ENCODE results near the gene C20orf173. TPM values are rescaled to one million over a fixed set of nuclear protein-coding genes. Genes with fewer than 3 reads are reported as not detected.
A peak's percentile ranks its signal among the peaks of the same experiment; 100 is the strongest.

Gene C20orf173
- total RNA-seq, 1 donor from 2014 or later = not detected

DNA sequence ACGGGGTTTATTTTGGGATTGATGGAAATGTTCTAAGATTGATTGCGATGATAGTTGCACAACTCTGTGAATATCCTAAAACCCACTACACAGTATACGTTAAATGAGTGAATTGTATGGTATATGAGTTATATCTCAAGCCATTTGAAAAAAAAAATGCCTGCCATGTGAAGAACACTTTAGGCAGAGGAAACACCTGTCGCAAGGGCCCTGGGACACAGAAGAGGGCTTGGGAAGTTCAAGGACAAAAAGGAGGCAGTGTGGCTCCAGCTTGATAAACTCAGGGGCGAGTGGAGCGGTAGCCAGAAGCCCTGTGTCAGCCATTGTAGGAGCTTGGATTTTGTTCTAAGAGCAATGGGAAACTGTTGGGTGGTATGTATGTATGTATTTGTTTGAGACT is 37.1 kb downstream of the C20orf173 start:
- Histone ChIP-seq H3K4me1 (no peaks in the 10 kb centered on the region), H3K27ac (no peak overlapping the region), H3K27me3 (no peaks in the 10 kb centered on the region), H3K36me3 (peaks cover 66% of the 10 kb centered on the region), H3K4me3 (no peak overlapping the region), H3K9me3 (no peaks in the 10 kb centered on the region)
- DNase-seq = peak; percentile 15
- ATAC-seq = no peak
- intact Hi-C loops (cut with DNase I) = no loop called here
- TF ChIP-seq, protein P1, sequence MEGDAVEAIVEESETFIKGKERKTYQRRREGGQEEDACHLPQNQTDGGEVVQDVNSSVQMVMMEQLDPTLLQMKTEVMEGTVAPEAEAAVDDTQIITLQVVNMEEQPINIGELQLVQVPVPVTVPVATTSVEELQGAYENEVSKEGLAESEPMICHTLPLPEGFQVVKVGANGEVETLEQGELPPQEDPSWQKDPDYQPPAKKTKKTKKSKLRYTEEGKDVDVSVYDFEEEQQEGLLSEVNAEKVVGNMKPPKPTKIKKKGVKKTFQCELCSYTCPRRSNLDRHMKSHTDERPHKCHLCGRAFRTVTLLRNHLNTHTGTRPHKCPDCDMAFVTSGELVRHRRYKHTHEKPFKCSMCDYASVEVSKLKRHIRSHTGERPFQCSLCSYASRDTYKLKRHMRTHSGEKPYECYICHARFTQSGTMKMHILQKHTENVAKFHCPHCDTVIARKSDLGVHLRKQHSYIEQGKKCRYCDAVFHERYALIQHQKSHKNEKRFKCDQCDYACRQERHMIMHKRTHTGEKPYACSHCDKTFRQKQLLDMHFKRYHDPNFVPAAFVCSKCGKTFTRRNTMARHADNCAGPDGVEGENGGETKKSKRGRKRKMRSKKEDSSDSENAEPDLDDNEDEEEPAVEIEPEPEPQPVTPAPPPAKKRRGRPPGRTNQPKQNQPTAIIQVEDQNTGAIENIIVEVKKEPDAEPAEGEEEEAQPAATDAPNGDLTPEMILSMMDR (IDR thresholded peaks at IDR 0.05) = no peak

DNA sequence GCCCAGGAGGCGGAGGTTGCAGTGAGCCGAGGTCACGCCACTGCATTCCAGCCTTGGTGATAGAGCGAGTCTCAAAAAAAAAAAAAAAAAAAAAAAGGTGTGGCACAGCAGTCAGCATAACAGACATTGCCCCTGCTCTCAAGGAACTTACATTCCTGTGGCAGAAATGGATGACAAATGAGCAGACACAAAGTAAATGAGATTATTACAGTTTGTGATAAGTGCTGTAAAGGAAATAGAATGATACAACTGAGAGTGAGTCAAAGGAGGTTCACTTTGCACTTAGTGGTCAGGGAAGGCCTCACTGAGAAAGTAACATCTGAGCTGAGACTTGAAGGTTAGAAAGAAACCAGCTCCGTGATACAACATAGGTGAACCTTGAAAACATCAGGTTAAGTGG is 37.6 kb downstream of the C20orf173 start:
- Histone ChIP-seq H3K27me3 (no peaks in the 10 kb centered on the region), H3K4me1 (no peaks in the 10 kb centered on the region), H3K36me3 (peaks cover 60% of the 10 kb centered on the region), H3K4me3 (no peak overlapping the region), H3K9me3 (no peaks in the 10 kb centered on the region), H3K27ac (no peak overlapping the region)
- DNase-seq (no peak), ATAC-seq (no peak)
- TF ChIP-seq, protein P1 (IDR thresholded peaks at IDR 0.05) = no peak
- intact Hi-C loops (cut with DNase I) = no loop called here

DNA sequence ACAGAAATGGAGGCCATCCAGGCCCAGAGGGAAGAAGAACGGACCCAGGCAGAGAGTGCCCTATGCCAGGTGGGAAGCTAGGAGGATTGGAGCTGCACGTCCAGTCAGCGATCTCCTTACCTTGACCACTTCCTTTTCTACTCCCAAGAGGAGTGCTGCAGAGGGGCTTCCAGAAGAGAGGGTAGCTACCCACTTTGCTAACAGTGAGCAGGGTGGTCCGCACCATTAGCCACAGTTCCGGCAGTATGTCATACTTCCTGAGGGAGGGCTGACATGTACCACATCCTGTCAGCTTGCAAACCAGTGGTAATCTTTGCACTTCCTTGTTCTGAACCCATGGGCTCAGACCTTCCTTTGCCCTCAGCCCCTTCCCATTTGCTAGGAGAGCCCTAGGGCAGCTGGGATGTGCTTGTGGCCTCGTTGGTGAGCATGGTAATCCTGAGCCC is 38.7 kb downstream of the C20orf173 start:
- Histone ChIP-seq H3K36me3 (peaks cover 50% of the 10 kb centered on the region), H3K27me3 (no peaks in the 10 kb centered on the region), H3K9me3 (no peaks in the 10 kb centered on the region), H3K4me3 (peak overlapping the region; percentile 51), H3K4me1 (no peaks in the 10 kb centered on the region), H3K27ac (peak overlapping the region; percentile 80)
- TF ChIP-seq, protein P1 (IDR thresholded peaks at IDR 0.05) = no peak
- intact Hi-C loops (cut with DNase I) = no loop called here
- no peak for DNase-seq
- ATAC-seq = peak; percentile 96

DNA sequence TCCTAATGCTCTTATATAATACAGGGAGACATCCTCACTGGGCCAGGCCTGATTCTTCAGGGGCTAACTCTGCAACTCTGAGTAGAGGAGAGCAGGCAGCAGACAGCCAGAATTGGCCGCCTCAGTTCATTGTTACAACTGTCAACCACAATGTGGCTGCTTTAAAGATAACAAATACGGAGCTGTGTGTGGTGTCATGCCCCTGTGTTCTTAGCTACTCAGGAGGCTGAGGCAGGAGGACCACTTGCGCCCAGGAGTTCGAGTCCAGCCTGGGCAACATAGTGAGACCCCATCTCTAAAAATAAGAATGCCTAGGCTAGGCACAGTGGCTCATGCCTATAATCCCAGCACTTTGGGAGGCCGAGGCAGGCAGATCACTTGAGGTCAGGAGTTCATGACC is 39.7 kb downstream of the C20orf173 start:
- intact Hi-C loops (cut with DNase I) = no loop called here
- H3K4me3 ChIP-seq = peak overlapping the region; percentile 51
- H3K27ac ChIP-seq = no peak overlapping the region
- ATAC-seq = no peak
- peaks cover 40% of the 10 kb centered on the region for H3K36me3 ChIP-seq
- H3K4me1 ChIP-seq = no peaks in the 10 kb centered on the region
- TF ChIP-seq, protein P1 (IDR thresholded peaks at IDR 0.05) = no peak
- no peak for DNase-seq
- H3K27me3 ChIP-seq = no peaks in the 10 kb centered on the region
- no peaks in the 10 kb centered on the region for H3K9me3 ChIP-seq

DNA sequence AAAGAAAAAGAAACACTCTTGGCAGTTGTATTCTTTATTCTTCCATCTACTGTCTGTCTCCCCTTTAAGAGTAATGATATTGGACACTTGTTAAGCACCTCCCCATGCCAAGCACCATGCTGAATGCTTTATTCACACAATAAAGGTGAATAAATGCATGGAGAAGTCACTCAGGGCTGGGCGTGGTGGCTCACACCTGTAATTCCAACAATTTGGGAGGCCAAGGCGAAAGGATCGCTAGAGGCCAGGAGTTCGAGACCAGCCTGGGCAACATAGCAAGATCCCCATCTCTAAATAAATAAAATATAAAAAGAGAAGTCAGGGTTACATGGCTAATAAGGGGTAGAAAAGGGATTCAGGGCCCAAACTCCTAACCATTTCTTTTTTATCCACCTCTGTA is 42.0 kb downstream of the C20orf173 start:
- H3K27me3 ChIP-seq = no peaks in the 10 kb centered on the region
- ATAC-seq = no peak
- TF ChIP-seq, protein P1 (IDR thresholded peaks at IDR 0.05) = no peak
- peaks cover 31% of the 10 kb centered on the region for H3K36me3 ChIP-seq
- intact Hi-C loops (cut with DNase I) = no loop called here
- no peaks in the 10 kb centered on the region for H3K4me1 ChIP-seq
- DNase-seq = no peak
- H3K27ac ChIP-seq = no peak overlapping the region
- no peaks in the 10 kb centered on the region for H3K9me3 ChIP-seq
- H3K4me3 ChIP-seq = no peak overlapping the region

DNA sequence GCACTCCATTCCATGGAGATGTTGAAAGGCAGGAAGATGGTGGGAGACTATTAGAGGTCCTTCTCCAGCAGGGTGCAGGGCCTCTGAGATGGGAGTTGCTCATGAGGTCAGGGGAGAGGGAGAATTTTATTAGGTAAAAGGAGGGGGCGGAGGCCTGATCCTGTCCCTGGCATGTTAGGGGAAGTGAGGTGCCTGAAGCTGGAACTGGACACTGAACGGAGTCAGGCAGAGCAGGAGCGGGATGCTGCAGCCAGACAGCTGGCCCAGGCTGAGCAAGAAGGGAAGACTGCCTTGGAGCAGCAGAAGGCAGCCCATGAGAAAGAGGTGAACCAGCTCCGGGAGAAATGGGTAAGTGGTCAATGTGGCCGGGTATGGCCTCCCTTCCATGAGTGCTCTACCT is 49.7 kb downstream of the C20orf173 start:
- no peak overlapping the region for H3K4me3 ChIP-seq
- H3K27me3 ChIP-seq = no peaks in the 10 kb centered on the region
- H3K27ac ChIP-seq = no peak overlapping the region
- peaks cover 75% of the 10 kb centered on the region for H3K36me3 ChIP-seq
- no peaks in the 10 kb centered on the region for H3K9me3 ChIP-seq
- TF ChIP-seq, protein P1 (IDR thresholded peaks at IDR 0.05) = no peak
- no peaks in the 10 kb centered on the region for H3K4me1 ChIP-seq
- no peak for DNase-seq
- intact Hi-C loops (cut with DNase I) = no loop called here
- no peak for ATAC-seq
